Fibroblast of lung (primary cell): ENCODE data around the gene GPR45. TPM values are rescaled to one million over a fixed set of nuclear protein-coding genes. Genes with fewer than 3 reads are reported as not detected.

Experiments
- DNase-seq, 2 donors: peaks; one replicate each; pipeline versions ENCODE4 v3.0.0 to v3.0.0-alpha.2; 2010; ENCODE audit warnings: low read depth in 2 of 2
- H2AFZ ChIP-seq: 2 replicates; pipeline ENCODE4 v1.5.1; 2012; ENCODE audit warnings: low read length, control low read depth, inconsistent platforms
- H3K27ac ChIP-seq: 2 replicates; pipeline ENCODE4 v1.5.1; 2011; ENCODE audit warnings: low read length, control low read depth; ENCODE audit not compliant: insufficient read depth
- H3K27me3 ChIP-seq: 2 replicates; pipeline ENCODE4 v1.5.1; 2011; ENCODE audit warnings: mild to moderate bottlenecking, low read length; ENCODE audit not compliant: control insufficient read depth, insufficient read depth
- H3K36me3 ChIP-seq: 2 replicates; pipeline ENCODE4 v1.5.1; 2011; ENCODE audit warnings: low read length; ENCODE audit not compliant: control insufficient read depth, insufficient read depth
- H3K4me1 ChIP-seq: 2 replicates; pipeline ENCODE4 v1.5.1; 2011; ENCODE audit warnings: low read length; ENCODE audit not compliant: control insufficient read depth, insufficient read depth; ENCODE audit errors: extremely low read depth
- H3K4me2 ChIP-seq: 2 replicates; pipeline ENCODE4 v1.5.1; 2011; ENCODE audit warnings: low read length, control low read depth; ENCODE audit not compliant: insufficient read depth; ENCODE audit errors: extremely low read depth
- H3K4me3 ChIP-seq, 4 experiments: fragments of 200-600 bp in 1 of 4; sonication (generic) in 1 of 4; replicated peaks in 1 of 4; 2 replicates each; pipeline ENCODE4 v1.5.1; 2011 to 2016; ENCODE audit warnings: low read length in 4 of 4, low read depth in 3 of 4, mild to moderate bottlenecking in 3 of 4, control low read depth in 2 of 4, inconsistent platforms in 1 of 4, mixed read lengths in 1 of 4; ENCODE audit not compliant: insufficient read depth in 1 of 4; ENCODE audit errors: control extremely low read depth in 1 of 4
- H3K79me2 ChIP-seq: 2 replicates; pipeline ENCODE4 v1.5.1; 2012; ENCODE audit warnings: mild to moderate bottlenecking, low read length, inconsistent platforms; ENCODE audit not compliant: control insufficient read depth, insufficient read depth
- H3K9ac ChIP-seq: 2 replicates; pipeline ENCODE4 v1.5.1; 2011; ENCODE audit warnings: mild to moderate bottlenecking, low read length, control low read depth; ENCODE audit not compliant: insufficient read depth
- H3K9me3 ChIP-seq: 2 replicates; pipeline ENCODE4 v1.5.1; 2012; ENCODE audit warnings: low read depth, low read length; ENCODE audit not compliant: control insufficient read depth, insufficient read depth
- H4K20me1 ChIP-seq: 2 replicates; pipeline ENCODE4 v1.5.1; 2011; ENCODE audit warnings: low read length; ENCODE audit not compliant: control insufficient read depth, insufficient read depth; ENCODE audit errors: extremely low read depth
- EZH2 ChIP-seq: IDR thresholded peaks from 2 replicates; pipeline ENCODE4 v1.5.1; 2012; ENCODE audit warnings: low read length, control low read depth, mild to moderate bottlenecking; ENCODE audit errors: missing control alignments
- polyA plus RNA-seq, 2 donors: library from polyadenylated mRNA; depleted of rRNA in 1 of 2; stranded (reverse) in 1 of 2; unstranded in 1 of 2; fragments of >200 nt; gene quantifications; 2 replicates each; pipeline ENCODE4 v1.2.1, GENCODE V29; 2011 to 2012; ENCODE audit warnings: missing spikeins in 1 of 2
- total RNA-seq: library from RNA; depleted of rRNA; stranded (reverse); fragments of >200 nt; gene quantifications from 2 replicates; pipeline ENCODE4 v1.2.1, GENCODE V29; 2014
- TF ChIP-seq, protein P1 (sequence below), 2 donors: IDR thresholded peaks in 1 of 2; conservative IDR thresholded peaks in 1 of 2; 1 replicate in 1 of 2; 2 replicates in 1 of 2; pipeline ENCODE4 v1.5.1; 2011 to 2012; ENCODE audit warnings: low read length in 2 of 2, control low read depth in 1 of 2, inconsistent platforms in 1 of 2, low read depth in 1 of 2, mild to moderate bottlenecking in 1 of 2

GPR45 gene
- total and polyA plus RNA-seq, 2 donors (not counting 1 experiment from before 2014, with no cell fraction given), result not detected

DNA sequence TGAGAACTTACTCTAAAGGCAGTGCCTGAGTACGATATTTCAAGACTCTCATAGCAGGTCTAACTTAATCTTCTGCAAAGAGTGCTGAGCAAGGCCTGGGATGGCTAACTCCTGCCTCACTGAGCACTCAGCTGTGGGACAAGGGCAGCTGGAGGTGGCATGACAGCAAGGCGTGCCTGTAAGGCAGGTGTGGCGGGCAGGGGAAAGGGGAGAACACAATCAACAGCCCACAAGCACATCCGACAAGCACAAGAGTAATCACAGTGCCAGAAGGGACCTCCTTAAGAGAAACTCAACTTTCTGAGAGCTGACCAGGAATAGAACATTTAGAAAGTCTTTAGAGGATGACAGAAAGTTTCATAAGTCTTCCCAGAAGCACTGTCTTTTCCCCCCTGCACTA is 42.0 kb downstream of the GPR45 start:
- DNase-seq, result no peak
- Histone ChIP-seq H4K20me1 (no peaks in the 10 kb centered on the region), H3K27me3 (no peaks in the 10 kb centered on the region), H3K36me3 (peaks cover 6% of the 10 kb centered on the region), H3K27ac (no peak overlapping the region), H3K4me3 (no peak overlapping the region), H3K79me2 (no peaks in the 10 kb centered on the region), H3K4me2 (no peak overlapping the region), H3K4me1 (no peaks in the 10 kb centered on the region), H2AFZ (no peak overlapping the region), H3K9ac (no peak overlapping the region), H3K9me3 (no peaks in the 10 kb centered on the region)
- TF ChIP-seq, protein P1, sequence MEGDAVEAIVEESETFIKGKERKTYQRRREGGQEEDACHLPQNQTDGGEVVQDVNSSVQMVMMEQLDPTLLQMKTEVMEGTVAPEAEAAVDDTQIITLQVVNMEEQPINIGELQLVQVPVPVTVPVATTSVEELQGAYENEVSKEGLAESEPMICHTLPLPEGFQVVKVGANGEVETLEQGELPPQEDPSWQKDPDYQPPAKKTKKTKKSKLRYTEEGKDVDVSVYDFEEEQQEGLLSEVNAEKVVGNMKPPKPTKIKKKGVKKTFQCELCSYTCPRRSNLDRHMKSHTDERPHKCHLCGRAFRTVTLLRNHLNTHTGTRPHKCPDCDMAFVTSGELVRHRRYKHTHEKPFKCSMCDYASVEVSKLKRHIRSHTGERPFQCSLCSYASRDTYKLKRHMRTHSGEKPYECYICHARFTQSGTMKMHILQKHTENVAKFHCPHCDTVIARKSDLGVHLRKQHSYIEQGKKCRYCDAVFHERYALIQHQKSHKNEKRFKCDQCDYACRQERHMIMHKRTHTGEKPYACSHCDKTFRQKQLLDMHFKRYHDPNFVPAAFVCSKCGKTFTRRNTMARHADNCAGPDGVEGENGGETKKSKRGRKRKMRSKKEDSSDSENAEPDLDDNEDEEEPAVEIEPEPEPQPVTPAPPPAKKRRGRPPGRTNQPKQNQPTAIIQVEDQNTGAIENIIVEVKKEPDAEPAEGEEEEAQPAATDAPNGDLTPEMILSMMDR (conservative IDR thresholded peaks at IDR 0.05 in 1 of 2, IDR thresholded peaks at IDR 0.05 in 1 of 2; ENCODE audit: low read depth in 1 of 2, low read length in 2 of 2), result no peak
- no peak for TF ChIP-seq EZH2

DNA sequence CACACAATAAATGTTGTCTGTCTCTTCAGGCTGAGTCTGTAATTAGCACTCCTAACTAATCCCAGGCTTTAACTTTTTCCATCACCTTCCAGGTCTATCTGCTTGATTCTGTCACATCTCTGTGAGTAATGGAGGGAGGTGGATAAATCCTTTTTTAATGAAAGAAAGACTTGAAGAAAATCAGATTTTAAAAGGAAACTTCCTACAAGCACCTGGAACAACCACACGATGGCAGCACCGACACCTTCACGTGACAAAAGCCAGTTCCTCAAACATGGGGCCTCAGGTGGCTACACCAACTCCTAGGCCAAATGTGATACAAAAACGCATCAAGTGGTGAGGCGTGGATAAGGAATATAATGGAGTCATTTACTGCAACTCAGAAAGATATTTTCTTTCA is 46.1 kb downstream of the GPR45 start:
- H3K9ac ChIP-seq, result no peak overlapping the region
- no peak overlapping the region for H3K4me3 ChIP-seq
- TF ChIP-seq, protein P1 (conservative IDR thresholded peaks at IDR 0.05 in 1 of 2, IDR thresholded peaks at IDR 0.05 in 1 of 2; ENCODE audit: low read depth in 1 of 2, low read length in 2 of 2), result peak; percentile 22 to 55
- TF ChIP-seq EZH2, result no peak
- no peaks in the 10 kb centered on the region for H3K36me3 ChIP-seq
- no peaks in the 10 kb centered on the region for H4K20me1 ChIP-seq
- no peaks in the 10 kb centered on the region for H3K4me1 ChIP-seq
- no peak overlapping the region for H3K4me2 ChIP-seq
- H2AFZ ChIP-seq, result no peak overlapping the region
- no peaks in the 10 kb centered on the region for H3K79me2 ChIP-seq
- H3K27ac ChIP-seq, result no peak overlapping the region
- H3K27me3 ChIP-seq, result no peaks in the 10 kb centered on the region
- no peaks in the 10 kb centered on the region for H3K9me3 ChIP-seq
- peak; percentile 23 to 45 for DNase-seq

DNA sequence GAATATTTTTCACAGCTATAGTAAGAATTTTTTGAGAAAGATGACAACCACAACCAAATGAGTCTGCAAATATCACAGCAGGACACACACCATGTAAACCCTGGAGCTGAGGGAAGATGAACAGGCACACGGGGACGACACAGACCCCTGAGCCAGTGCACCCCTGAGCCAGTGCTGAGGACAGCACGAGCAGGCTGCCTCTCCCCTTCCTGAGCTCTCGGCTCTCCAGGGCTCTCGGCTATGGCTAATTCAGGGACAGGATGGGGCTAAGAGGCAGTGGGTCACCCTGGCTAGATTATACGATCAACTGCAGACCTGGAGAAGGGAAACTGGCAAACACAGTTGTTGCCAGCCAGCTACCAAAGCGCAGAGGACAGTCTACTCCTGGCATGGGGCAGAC is 46.6 kb downstream of the GPR45 start:
- Histone ChIP-seq H3K79me2 (no peaks in the 10 kb centered on the region), H3K9ac (no peak overlapping the region), H3K27ac (no peak overlapping the region), H4K20me1 (no peaks in the 10 kb centered on the region), H2AFZ (no peak overlapping the region), H3K36me3 (no peaks in the 10 kb centered on the region), H3K4me3 (no peak overlapping the region), H3K4me2 (no peak overlapping the region), H3K4me1 (no peaks in the 10 kb centered on the region), H3K27me3 (no peaks in the 10 kb centered on the region), H3K9me3 (no peaks in the 10 kb centered on the region)
- no peak for TF ChIP-seq EZH2
- TF ChIP-seq, protein P1 (conservative IDR thresholded peaks at IDR 0.05 in 1 of 2, IDR thresholded peaks at IDR 0.05 in 1 of 2; ENCODE audit: low read depth in 1 of 2, low read length in 2 of 2), result no peak
- no peak for DNase-seq
